GM23338 (cell line): ENCODE results near the gene EMSY. TPM values are rescaled to one million over a fixed set of nuclear protein-coding genes. Genes with fewer than 3 reads are reported as not detected.

Experiments used
- ATAC-seq: fragments of 200-7000 bp; cut with Tn5 transposase; 3 replicates; pipeline ENCODE4 v1.9.1; 2020
- DNase-seq: peaks from one replicate; pipeline ENCODE4 v3.0.0-alpha.2; 2015; ENCODE audit warnings: low spot score
- H2AFZ ChIP-seq: fragments of 200-600 bp; sonication (generic); 2 replicates; pipeline ENCODE4 v1.8.0; 2016; ENCODE audit warnings: antibody characterized with exemption, mild to moderate bottlenecking, moderate library complexity
- H3F3A ChIP-seq: fragments of 200-600 bp; sonication (generic); replicated peaks from 2 replicates; pipeline ENCODE4 v1.8.0; 2017; ENCODE audit warnings: antibody characterized with exemption, mixed run types, low read depth
- H3K27ac ChIP-seq: fragments of 200-600 bp; sonication (generic); 2 replicates; pipeline ENCODE4 v1.6.1; 2016; ENCODE audit warnings: low read depth
- H3K27me3 ChIP-seq: fragments of 200-600 bp; sonication (generic); 2 replicates; pipeline ENCODE4 v1.8.0; 2016; ENCODE audit warnings: mild to moderate bottlenecking, mixed run types, moderate library complexity; ENCODE audit not compliant: insufficient read depth
- H3K36me3 ChIP-seq: fragments of 200-600 bp; sonication (generic); 2 replicates; pipeline ENCODE4 v1.8.0; 2016; ENCODE audit warnings: mild to moderate bottlenecking; ENCODE audit not compliant: insufficient read depth
- H3K4me1 ChIP-seq: fragments of 200-600 bp; sonication (generic); 2 replicates; pipeline ENCODE4 v1.8.0; 2016; ENCODE audit warnings: mild to moderate bottlenecking, moderate library complexity; ENCODE audit not compliant: insufficient read depth
- H3K4me2 ChIP-seq: fragments of 200-600 bp; sonication (generic); 2 replicates; pipeline ENCODE4 v1.7.1; 2017; ENCODE audit warnings: mixed run types
- H3K4me3 ChIP-seq: fragments of 200-600 bp; sonication (generic); 2 replicates; pipeline ENCODE4 v1.6.1; 2016; ENCODE audit warnings: mixed run types
- H3K79me2 ChIP-seq: fragments of 200-600 bp; sonication (generic); replicated peaks from 2 replicates; pipeline ENCODE4 v1.8.0; 2017; ENCODE audit warnings: mild to moderate bottlenecking; ENCODE audit not compliant: insufficient read depth
- H3K9me2 ChIP-seq: fragments of 200-600 bp; sonication (generic); 2 replicates; pipeline ENCODE4 v1.8.0; 2017; ENCODE audit not compliant: insufficient read depth
- H4K20me1 ChIP-seq: fragments of 200-600 bp; sonication (generic); replicated peaks from 2 replicates; pipeline ENCODE4 v1.8.0; 2017; ENCODE audit warnings: mild to moderate bottlenecking; ENCODE audit not compliant: insufficient read depth
- H3K27ac Mint-ChIP-seq: 2 replicates; pipeline ENCODE4 v1.8.0; 2020; ENCODE audit warnings: inconsistent platforms, mild to moderate bottlenecking, moderate library complexity, mixed read lengths
- H3K27me3 Mint-ChIP-seq: 3 replicates; pipeline ENCODE4 v1.8.0; 2022; ENCODE audit warnings: low read depth, mild to moderate bottlenecking, moderate library complexity, mixed read lengths, inconsistent platforms; ENCODE audit not compliant: insufficient read depth, poor library complexity
- H3K36me3 Mint-ChIP-seq: 3 replicates; pipeline ENCODE4 v1.8.0; 2021; ENCODE audit warnings: low read depth, mild to moderate bottlenecking, inconsistent platforms, moderate library complexity, mixed read lengths
- H3K4me1 Mint-ChIP-seq: 3 replicates; pipeline ENCODE4 v1.8.0; 2020; ENCODE audit warnings: mild to moderate bottlenecking, inconsistent platforms, mixed read lengths
- H3K4me3 Mint-ChIP-seq: 3 replicates; pipeline ENCODE4 v1.8.0; 2021; ENCODE audit warnings: moderate library complexity, mild to moderate bottlenecking, inconsistent platforms, mixed read lengths
- H3K9me3 Mint-ChIP-seq: 3 replicates; pipeline ENCODE4 v1.8.0; 2020; ENCODE audit warnings: moderate library complexity, mild to moderate bottlenecking, inconsistent platforms, mixed read lengths
- CREB1 ChIP-seq: fragments of 250-450 bp; sonication (Bioruptor Pico); IDR thresholded peaks from 2 replicates; pipeline ENCODE4 v1.5.0; 2020; ENCODE audit warnings: low read depth, mild to moderate bottlenecking, moderate library complexity
- CTCF ChIP-seq, 2 experiments: fragments of 200-600 bp in 1 of 2; sonication (generic) in 1 of 2; conservative IDR thresholded peaks; 2 replicates each; pipeline versions ENCODE4 v1.5.1 to v1.6.1; 2016 to 2017; ENCODE audit warnings: antibody characterized with exemption in 2 of 2, low read depth in 2 of 2, mild to moderate bottlenecking in 2 of 2, moderate library complexity in 1 of 2
- EZH2phosphoT487 ChIP-seq: fragments of 200-600 bp; sonication (generic); IDR thresholded peaks from one replicate; pipeline ENCODE4 v1.8.1; 2018; ENCODE audit warnings: antibody characterized with exemption; ENCODE audit not compliant: unreplicated experiment
- POLR2AphosphoS5 ChIP-seq: IDR thresholded peaks from 2 replicates; pipeline ENCODE4 v1.6.1; 2016; ENCODE audit warnings: antibody characterized with exemption, low read depth
- STAT1 ChIP-seq: IDR thresholded peaks from one replicate; pipeline ENCODE4 v1.6.1; 2016; ENCODE audit warnings: antibody characterized with exemption; ENCODE audit not compliant: unreplicated experiment
- polyA plus RNA-seq: library from polyadenylated mRNA; unstranded; fragments of >200 nt; fragmentation: Nextera tagmentation; extraction: Ambion mirVana; gene quantifications from 2 replicates; pipeline ENCODE4 v1.2.1, GENCODE V29; 2016
- total RNA-seq: library from RNA; depleted of rRNA; stranded (reverse); fragments of >200 nt; shearing (Covaris generic); gene quantifications from 2 replicates; pipeline ENCODE4 v1.2.3, GENCODE V29; 2014
- TF ChIP-seq, protein P1 (sequence below): fragments of 250-450 bp; sonication (Bioruptor Pico); IDR thresholded peaks from 2 replicates; pipeline ENCODE4 v1.5.0; 2020; ENCODE audit warnings: mild to moderate bottlenecking, moderate library complexity
- TF ChIP-seq, protein P2 (sequence below): IDR thresholded peaks from 2 replicates; pipeline ENCODE4 v1.6.1; 2016; ENCODE audit warnings: antibody characterized with exemption
- TF ChIP-seq, protein P3 (sequence below): IDR thresholded peaks from one replicate; pipeline ENCODE4 v1.6.1; 2018; ENCODE audit warnings: antibody characterized with exemption; ENCODE audit not compliant: unreplicated experiment

EMSY gene
- total and polyA plus RNA-seq, 2 experiments from 2014 or later = 25.0 to 46.9 TPM

- Histone ChIP-seq H3F3A (no peaks in the 10 kb centered on the region), H3K4me2 (no peak overlapping the region), H4K20me1 (no peaks in the 10 kb centered on the region), H3K36me3 (no peaks in the 10 kb centered on the region), H3K4me3 (no peak overlapping the region), H3K27me3 (no peaks in the 10 kb centered on the region), H3K9me2 (no peaks in the 10 kb centered on the region), H2AFZ (no peak overlapping the region), H3K4me1 (peaks cover 13% of the 10 kb centered on the region; the same call in 1 of the 2 replicates), H3K27ac (no peak overlapping the region), H3K79me2 (no peaks in the 10 kb centered on the region)
- no peak overlapping the region for H3K27ac Mint-ChIP-seq
- no peak overlapping the region for H3K4me3 Mint-ChIP-seq
- no peaks in the 10 kb centered on the region for H3K9me3 Mint-ChIP-seq
- H3K36me3 Mint-ChIP-seq = no peaks in the 10 kb centered on the region
- ATAC-seq = no peak
- no peak for TF ChIP-seq EZH2phosphoT487
- TF ChIP-seq, protein P1, sequence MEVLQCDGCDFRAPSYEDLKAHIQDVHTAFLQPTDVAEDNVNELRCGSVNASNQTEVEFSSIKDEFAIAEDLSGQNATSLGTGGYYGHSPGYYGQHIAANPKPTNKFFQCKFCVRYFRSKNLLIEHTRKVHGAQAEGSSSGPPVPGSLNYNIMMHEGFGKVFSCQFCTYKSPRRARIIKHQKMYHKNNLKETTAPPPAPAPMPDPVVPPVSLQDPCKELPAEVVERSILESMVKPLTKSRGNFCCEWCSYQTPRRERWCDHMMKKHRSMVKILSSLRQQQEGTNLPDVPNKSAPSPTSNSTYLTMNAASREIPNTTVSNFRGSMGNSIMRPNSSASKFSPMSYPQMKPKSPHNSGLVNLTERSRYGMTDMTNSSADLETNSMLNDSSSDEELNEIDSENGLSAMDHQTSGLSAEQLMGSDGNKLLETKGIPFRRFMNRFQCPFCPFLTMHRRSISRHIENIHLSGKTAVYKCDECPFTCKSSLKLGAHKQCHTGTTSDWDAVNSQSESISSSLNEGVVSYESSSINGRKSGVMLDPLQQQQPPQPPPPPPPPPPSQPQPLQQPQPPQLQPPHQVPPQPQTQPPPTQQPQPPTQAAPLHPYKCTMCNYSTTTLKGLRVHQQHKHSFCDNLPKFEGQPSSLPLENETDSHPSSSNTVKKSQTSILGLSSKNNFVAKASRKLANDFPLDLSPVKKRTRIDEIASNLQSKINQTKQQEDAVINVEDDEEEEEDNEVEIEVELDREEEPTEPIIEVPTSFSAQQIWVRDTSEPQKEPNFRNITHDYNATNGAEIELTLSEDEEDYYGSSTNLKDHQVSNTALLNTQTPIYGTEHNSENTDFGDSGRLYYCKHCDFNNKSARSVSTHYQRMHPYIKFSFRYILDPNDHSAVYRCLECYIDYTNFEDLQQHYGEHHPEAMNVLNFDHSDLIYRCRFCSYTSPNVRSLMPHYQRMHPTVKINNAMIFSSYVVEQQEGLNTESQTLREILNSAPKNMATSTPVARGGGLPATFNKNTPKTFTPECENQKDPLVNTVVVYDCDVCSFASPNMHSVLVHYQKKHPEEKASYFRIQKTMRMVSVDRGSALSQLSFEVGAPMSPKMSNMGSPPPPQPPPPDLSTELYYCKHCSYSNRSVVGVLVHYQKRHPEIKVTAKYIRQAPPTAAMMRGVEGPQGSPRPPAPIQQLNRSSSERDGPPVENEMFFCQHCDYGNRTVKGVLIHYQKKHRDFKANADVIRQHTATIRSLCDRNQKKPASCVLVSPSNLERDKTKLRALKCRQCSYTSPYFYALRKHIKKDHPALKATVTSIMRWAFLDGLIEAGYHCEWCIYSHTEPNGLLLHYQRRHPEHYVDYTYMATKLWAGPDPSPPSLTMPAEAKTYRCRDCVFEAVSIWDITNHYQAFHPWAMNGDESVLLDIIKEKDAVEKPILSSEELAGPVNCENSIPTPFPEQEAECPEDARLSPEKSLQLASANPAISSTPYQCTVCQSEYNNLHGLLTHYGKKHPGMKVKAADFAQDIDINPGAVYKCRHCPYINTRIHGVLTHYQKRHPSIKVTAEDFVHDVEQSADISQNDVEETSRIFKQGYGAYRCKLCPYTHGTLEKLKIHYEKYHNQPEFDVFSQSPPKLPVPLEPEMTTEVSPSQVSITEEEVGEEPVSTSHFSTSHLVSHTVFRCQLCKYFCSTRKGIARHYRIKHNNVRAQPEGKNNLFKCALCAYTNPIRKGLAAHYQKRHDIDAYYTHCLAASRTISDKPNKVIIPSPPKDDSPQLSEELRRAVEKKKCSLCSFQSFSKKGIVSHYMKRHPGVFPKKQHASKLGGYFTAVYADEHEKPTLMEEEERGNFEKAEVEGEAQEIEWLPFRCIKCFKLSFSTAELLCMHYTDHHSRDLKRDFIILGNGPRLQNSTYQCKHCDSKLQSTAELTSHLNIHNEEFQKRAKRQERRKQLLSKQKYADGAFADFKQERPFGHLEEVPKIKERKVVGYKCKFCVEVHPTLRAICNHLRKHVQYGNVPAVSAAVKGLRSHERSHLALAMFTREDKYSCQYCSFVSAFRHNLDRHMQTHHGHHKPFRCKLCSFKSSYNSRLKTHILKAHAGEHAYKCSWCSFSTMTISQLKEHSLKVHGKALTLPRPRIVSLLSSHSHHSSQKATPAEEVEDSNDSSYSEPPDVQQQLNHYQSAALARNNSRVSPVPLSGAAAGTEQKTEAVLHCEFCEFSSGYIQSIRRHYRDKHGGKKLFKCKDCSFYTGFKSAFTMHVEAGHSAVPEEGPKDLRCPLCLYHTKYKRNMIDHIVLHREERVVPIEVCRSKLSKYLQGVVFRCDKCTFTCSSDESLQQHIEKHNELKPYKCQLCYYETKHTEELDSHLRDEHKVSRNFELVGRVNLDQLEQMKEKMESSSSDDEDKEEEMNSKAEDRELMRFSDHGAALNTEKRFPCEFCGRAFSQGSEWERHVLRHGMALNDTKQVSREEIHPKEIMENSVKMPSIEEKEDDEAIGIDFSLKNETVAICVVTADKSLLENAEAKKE = no peak
- TF ChIP-seq POLR2AphosphoS5 = no peak
- TF ChIP-seq CREB1 (CRISPR knock-in tag) = no peak
- no peak for TF ChIP-seq STAT1
- no peaks in the 10 kb centered on the region for H3K27me3 Mint-ChIP-seq
- DNase-seq = no peak
- peaks cover 18% of the 10 kb centered on the region for H3K4me1 Mint-ChIP-seq
These were observed 70.7 kb downstream of the EMSY start for GRCh38 chr11:76515494-76515893.

- ATAC-seq = no peak
- no peak overlapping the region; the same call in 1 of the 2 replicates for H3K27ac ChIP-seq
- no peaks in the 10 kb centered on the region for H3K9me3 Mint-ChIP-seq
- H3F3A ChIP-seq = no peaks in the 10 kb centered on the region
- H3K79me2 ChIP-seq = no peaks in the 10 kb centered on the region
- no peaks in the 10 kb centered on the region for H3K4me1 ChIP-seq
- no peaks in the 10 kb centered on the region for H3K4me1 Mint-ChIP-seq
- H3K9me2 ChIP-seq = no peaks in the 10 kb centered on the region
- H3K4me3 Mint-ChIP-seq = no peak overlapping the region
- DNase-seq = no peak
- H3K27ac Mint-ChIP-seq = no peak overlapping the region
- no peak overlapping the region for H3K4me3 ChIP-seq
- no peak overlapping the region for H3K4me2 ChIP-seq
- H2AFZ ChIP-seq = no peak overlapping the region
- TF ChIP-seq, protein P2, sequence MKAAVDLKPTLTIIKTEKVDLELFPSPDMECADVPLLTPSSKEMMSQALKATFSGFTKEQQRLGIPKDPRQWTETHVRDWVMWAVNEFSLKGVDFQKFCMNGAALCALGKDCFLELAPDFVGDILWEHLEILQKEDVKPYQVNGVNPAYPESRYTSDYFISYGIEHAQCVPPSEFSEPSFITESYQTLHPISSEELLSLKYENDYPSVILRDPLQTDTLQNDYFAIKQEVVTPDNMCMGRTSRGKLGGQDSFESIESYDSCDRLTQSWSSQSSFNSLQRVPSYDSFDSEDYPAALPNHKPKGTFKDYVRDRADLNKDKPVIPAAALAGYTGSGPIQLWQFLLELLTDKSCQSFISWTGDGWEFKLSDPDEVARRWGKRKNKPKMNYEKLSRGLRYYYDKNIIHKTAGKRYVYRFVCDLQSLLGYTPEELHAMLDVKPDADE = no peak
- TF ChIP-seq STAT1 (no peak), POLR2AphosphoS5 (no peak), CTCF (conservative IDR thresholded peaks at IDR 0.05; ENCODE audit: low read depth in 2 of 2) (no peak)
- TF ChIP-seq, protein P3, sequence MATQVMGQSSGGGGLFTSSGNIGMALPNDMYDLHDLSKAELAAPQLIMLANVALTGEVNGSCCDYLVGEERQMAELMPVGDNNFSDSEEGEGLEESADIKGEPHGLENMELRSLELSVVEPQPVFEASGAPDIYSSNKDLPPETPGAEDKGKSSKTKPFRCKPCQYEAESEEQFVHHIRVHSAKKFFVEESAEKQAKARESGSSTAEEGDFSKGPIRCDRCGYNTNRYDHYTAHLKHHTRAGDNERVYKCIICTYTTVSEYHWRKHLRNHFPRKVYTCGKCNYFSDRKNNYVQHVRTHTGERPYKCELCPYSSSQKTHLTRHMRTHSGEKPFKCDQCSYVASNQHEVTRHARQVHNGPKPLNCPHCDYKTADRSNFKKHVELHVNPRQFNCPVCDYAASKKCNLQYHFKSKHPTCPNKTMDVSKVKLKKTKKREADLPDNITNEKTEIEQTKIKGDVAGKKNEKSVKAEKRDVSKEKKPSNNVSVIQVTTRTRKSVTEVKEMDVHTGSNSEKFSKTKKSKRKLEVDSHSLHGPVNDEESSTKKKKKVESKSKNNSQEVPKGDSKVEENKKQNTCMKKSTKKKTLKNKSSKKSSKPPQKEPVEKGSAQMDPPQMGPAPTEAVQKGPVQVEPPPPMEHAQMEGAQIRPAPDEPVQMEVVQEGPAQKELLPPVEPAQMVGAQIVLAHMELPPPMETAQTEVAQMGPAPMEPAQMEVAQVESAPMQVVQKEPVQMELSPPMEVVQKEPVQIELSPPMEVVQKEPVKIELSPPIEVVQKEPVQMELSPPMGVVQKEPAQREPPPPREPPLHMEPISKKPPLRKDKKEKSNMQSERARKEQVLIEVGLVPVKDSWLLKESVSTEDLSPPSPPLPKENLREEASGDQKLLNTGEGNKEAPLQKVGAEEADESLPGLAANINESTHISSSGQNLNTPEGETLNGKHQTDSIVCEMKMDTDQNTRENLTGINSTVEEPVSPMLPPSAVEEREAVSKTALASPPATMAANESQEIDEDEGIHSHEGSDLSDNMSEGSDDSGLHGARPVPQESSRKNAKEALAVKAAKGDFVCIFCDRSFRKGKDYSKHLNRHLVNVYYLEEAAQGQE = no peak
- H3K27me3 Mint-ChIP-seq = no peaks in the 10 kb centered on the region
- no peaks in the 10 kb centered on the region for H4K20me1 ChIP-seq
- peaks cover 10% of the 10 kb centered on the region; the same call in 1 of the 2 replicates for H3K36me3 ChIP-seq
- no peaks in the 10 kb centered on the region for H3K27me3 ChIP-seq
- H3K36me3 Mint-ChIP-seq = peaks cover 16% of the 10 kb centered on the region; the same call in 2 of the 3 replicates
These were observed 78.3 kb downstream of the EMSY start for GRCh38 chr11:76523147-76523546.
